ENCODE measurements around the gene ATG9A.

ATG9A gene

GRCh38 chr2:219253753-219254589, 24.5 kb upstream of the ATG9A start, which contains the start of gene TUBA4A:
TUBA4A (minus strand) TSS chr2:219253918; CDS start chr2:219253858, 60 bp downstream.
- peak within 1 kb of the TSS; percentile 91 to 100 (median 99) for H3K4me2 ChIP-seq
- H3K27ac ChIP-seq: peak within 1 kb of the TSS; percentile 18 to 88 (median 77); a peak in 21 of 22 replicates
- no peak for TF ChIP-seq Cebpa-rat (IDR thresholded peaks at IDR 0.05)
- H3K27me3 ChIP-seq: peaks cover 0 to 20% (median 14%) of the 10 kb centered on the region in 11 experiments; a peak in 10 of 22 replicates
- H3K4me3 ChIP-seq: peak within 1 kb of the TSS; percentile 59 to 78 (median 66)
- peak within 1 kb of the TSS; percentile 66 to 81 (median 78) for H3K9ac ChIP-seq
- peaks cover 0 to 28% (median 0%) of the 10 kb centered on the region in 11 experiments; a peak in 3 of 22 replicates for H4K20me1 ChIP-seq
- no peaks in the 10 kb centered on the region for H3K9me3 ChIP-seq (replicated peaks in 1 of 11)
- H3K4me1 ChIP-seq: peaks cover 54 to 69% (median 67%) of the 10 kb centered on the region in 10 experiments
- H3K36me3 ChIP-seq: peaks cover 0 to 17% (median 6%) of the 10 kb centered on the region in 11 experiments; a peak in 8 of 22 replicates

GRCh38 chr2:219252900-219253752, 23.7 kb upstream of the ATG9A start, which contains the start of gene TUBA4B:
TUBA4B (plus strand) TSS chr2:219253243; CDS start chr2:219253408, 165 bp downstream.
- Histone ChIP-seq H3K27me3 (peaks cover 0 to 20% (median 14%) of the 10 kb centered on the region in 11 experiments; a peak in 10 of 22 replicates), H3K9ac (peak within 1 kb of the TSS; percentile 66 to 81 (median 78)), H3K4me1 (peaks cover 63 to 78% (median 75%) of the 10 kb centered on the region in 10 experiments), H3K9me3 (replicated peaks in 1 of 11) (no peaks in the 10 kb centered on the region), H3K4me3 (peak within 1 kb of the TSS; percentile 59 to 78 (median 66)), H3K27ac (peak within 1 kb of the TSS; percentile 18 to 88 (median 77); a peak in 21 of 22 replicates), H4K20me1 (peaks cover 0 to 33% (median 0%) of the 10 kb centered on the region in 11 experiments; a peak in 3 of 22 replicates), H3K4me2 (peak within 1 kb of the TSS; percentile 91 to 100 (median 99)), H3K36me3 (peaks cover 0 to 21% (median 9%) of the 10 kb centered on the region in 11 experiments; a peak in 9 of 22 replicates)
- no peak for TF ChIP-seq Cebpa-rat (IDR thresholded peaks at IDR 0.05)

- Histone ChIP-seq H3K36me3 (peaks cover 0 to 26% (median 9%) of the 10 kb centered on the region in 11 experiments; a peak in 9 of 22 replicates), H3K27me3 (peaks cover 0 to 20% (median 14%) of the 10 kb centered on the region in 11 experiments; a peak in 10 of 22 replicates), H3K9ac (peak overlapping the region; percentile 66 to 81 (median 78)), H3K27ac (peak overlapping the region in 9 of 11 experiments; percentile 69 to 88 (median 80); a peak in 18 of 22 replicates), H3K4me1 (peaks cover 69 to 84% (median 81%) of the 10 kb centered on the region in 10 experiments), H3K4me3 (peak overlapping the region; percentile 59 to 78 (median 66)), H3K9me3 (replicated peaks in 1 of 11) (no peaks in the 10 kb centered on the region), H4K20me1 (peaks cover 0 to 35% (median 0%) of the 10 kb centered on the region in 11 experiments; a peak in 3 of 22 replicates), H3K4me2 (peak overlapping the region; percentile 91 to 100 (median 99))
- TF ChIP-seq Cebpa-rat (IDR thresholded peaks at IDR 0.05): no peak
Measured at GRCh38 chr2:219252570-219252899, 23.1 kb upstream of the ATG9A start.

GRCh38 chr2:219252084-219252483, 22.6 kb upstream of the ATG9A start:
- peak overlapping the region in 8 of 11 experiments; percentile 73 to 88 (median 80); a peak in 15 of 22 replicates for H3K27ac ChIP-seq
- H3K4me2 ChIP-seq: peak overlapping the region; percentile 91 to 100 (median 99)
- H3K27me3 ChIP-seq: peaks cover 0 to 20% (median 14%) of the 10 kb centered on the region in 11 experiments; a peak in 10 of 22 replicates
- peaks cover 73 to 88% (median 86%) of the 10 kb centered on the region in 10 experiments for H3K4me1 ChIP-seq
- peak overlapping the region in 9 of 10 experiments; percentile 59 to 78 (median 66); a peak in 18 of 20 replicates for H3K4me3 ChIP-seq
- no peaks in the 10 kb centered on the region for H3K9me3 ChIP-seq (replicated peaks in 1 of 11)
- TF ChIP-seq Cebpa-rat (IDR thresholded peaks at IDR 0.05): no peak
- H3K9ac ChIP-seq: peak overlapping the region in 9 of 11 experiments; percentile 66 to 81 (median 78); a peak in 13 of 22 replicates
- H3K36me3 ChIP-seq: peaks cover 0 to 30% (median 14%) of the 10 kb centered on the region in 11 experiments; a peak in 9 of 22 replicates
- H4K20me1 ChIP-seq: peaks cover 0 to 35% (median 0%) of the 10 kb centered on the region in 11 experiments; a peak in 3 of 22 replicates

GRCh38 chr2:219251656-219252055, 22.2 kb upstream of the ATG9A start:
- H3K27me3 ChIP-seq: peaks cover 0 to 20% (median 14%) of the 10 kb centered on the region in 11 experiments; a peak in 10 of 22 replicates
- H3K4me3 ChIP-seq: peak overlapping the region in 3 of 10 experiments; percentile 66 to 78 (median 70); a peak in 7 of 20 replicates
- H3K36me3 ChIP-seq: peaks cover 0 to 35% (median 14%) of the 10 kb centered on the region in 11 experiments; a peak in 9 of 22 replicates
- H3K4me1 ChIP-seq: peaks cover 77 to 93% (median 90%) of the 10 kb centered on the region in 10 experiments
- H3K9me3 ChIP-seq (replicated peaks in 1 of 11): no peaks in the 10 kb centered on the region
- TF ChIP-seq Cebpa-rat (IDR thresholded peaks at IDR 0.05): no peak
- peaks cover 0 to 35% (median 0%) of the 10 kb centered on the region in 11 experiments; a peak in 3 of 22 replicates for H4K20me1 ChIP-seq
- H3K9ac ChIP-seq: peak overlapping the region in 2 of 11 experiments; percentile 2 to 78; a peak in 1 of 22 replicates
- H3K4me2 ChIP-seq: peak overlapping the region; percentile 91 to 100 (median 99)
- H3K27ac ChIP-seq: peak overlapping the region in 6 of 11 experiments; percentile 73 to 95 (median 80); a peak in 7 of 22 replicates

- Histone ChIP-seq H3K4me2 (peak overlapping the region; percentile 91 to 100 (median 99)), H3K27ac (peak overlapping the region; percentile 36 to 95 (median 85); a peak in 21 of 22 replicates), H3K4me3 (peak overlapping the region in 9 of 10 experiments; percentile 7 to 59 (median 38); a peak in 9 of 20 replicates), H3K36me3 (peaks cover 0 to 36% (median 14%) of the 10 kb centered on the region in 11 experiments; a peak in 9 of 22 replicates), H3K9me3 (replicated peaks in 1 of 11) (no peaks in the 10 kb centered on the region), H3K27me3 (peaks cover 0 to 20% (median 14%) of the 10 kb centered on the region in 11 experiments; a peak in 10 of 22 replicates), H4K20me1 (peaks cover 0 to 35% (median 0%) of the 10 kb centered on the region in 11 experiments; a peak in 3 of 22 replicates), H3K4me1 (peaks cover 80 to 98% (median 97%) of the 10 kb centered on the region in 10 experiments), H3K9ac (peak overlapping the region; percentile 52 to 76 (median 70); a peak in 20 of 22 replicates)
- TF ChIP-seq Cebpa-rat (IDR thresholded peaks at IDR 0.05): no peak
Measured at GRCh38 chr2:219250049-219250781, 20.8 kb upstream of the ATG9A start.
